Panc1 (cell line): ENCODE measurements around the gene ESR2.

Experiments used
- CTCF ChIP-seq: fragments of 450-650 bp; IDR thresholded peaks from 2 replicates; pipeline ENCODE4 v1.5.1; 2017; ENCODE audit warnings: mild to moderate bottlenecking
- POLR2AphosphoS5 ChIP-seq: IDR thresholded peaks from 2 replicates; pipeline ENCODE4 v1.6.1; 2012; ENCODE audit warnings: mild to moderate bottlenecking, low read depth, low read length, moderate library complexity
- REST ChIP-seq, 2 experiments: IDR thresholded peaks; 2 replicates each; pipeline ENCODE4 v1.6.1; 2011 to 2012; ENCODE audit warnings: low read depth in 2 of 2, control low read depth in 1 of 2, low read length in 1 of 2, mild to moderate bottlenecking in 1 of 2, moderate library complexity in 1 of 2; ENCODE audit not compliant: insufficient read depth in 1 of 2

- TF ChIP-seq POLR2AphosphoS5 (no peak), CTCF (no peak), REST (IDR thresholded peaks at IDR 0.05; ENCODE audit: insufficient read depth in 1 of 2, low read depth in 2 of 2, low read length in 1 of 2) (no peak)
Measured at GRCh38 chr14:64324461-64324860, 30.3 kb upstream of the ESR2 start.
